WTC11 (cell line): ENCODE data around the gene DIDO1. TPM values are rescaled to one million over a fixed set of nuclear protein-coding genes. Genes with fewer than 3 reads are reported as not detected.
A peak's percentile ranks its signal among the peaks of the same experiment; 100 is the strongest.

Source experiments
- ATAC-seq: fragments of 200-7000 bp; cut with Tn5 transposase; 2 replicates; pipeline ENCODE4 v1.10.0; 2021; ENCODE audit warnings: mild to moderate bottlenecking, moderate library complexity
- CTCF ChIA-PET: fragments of 300-600 bp; sonication (Branson Sonifier 250); formaldehyde crosslinking; loops from one replicate; lab custom pipeline; 2021; ENCODE audit warnings: antibody characterized with exemption; lab: Charles Lee
- POLR2A ChIA-PET: fragments of 350-600 bp; sonication (Branson Sonifier 250); formaldehyde crosslinking; loops from one replicate; lab custom pipeline; 2021; ENCODE audit warnings: antibody characterized with exemption; lab: Charles Lee
- DNase-seq: peaks from one replicate; pipeline ENCODE4 v3.0.0; 2021; ENCODE audit warnings: low spot score
- H3K27ac Mint-ChIP-seq: 2 replicates; pipeline ENCODE4 v1.8.0; 2021; ENCODE audit warnings: mixed read lengths
- H3K27me3 Mint-ChIP-seq: 2 replicates; pipeline ENCODE4 v1.8.0; 2021; ENCODE audit warnings: low read depth, mild to moderate bottlenecking, moderate library complexity, mixed read lengths
- H3K36me3 Mint-ChIP-seq: 2 replicates; pipeline ENCODE4 v1.8.0; 2021; ENCODE audit warnings: mixed read lengths
- H3K4me1 Mint-ChIP-seq: 2 replicates; pipeline ENCODE4 v1.8.0; 2022; ENCODE audit warnings: mixed read lengths
- H3K4me3 Mint-ChIP-seq: 2 replicates; pipeline ENCODE4 v1.8.0; 2021; ENCODE audit warnings: mild to moderate bottlenecking, moderate library complexity, mixed read lengths
- H3K9me3 Mint-ChIP-seq: 2 replicates; pipeline ENCODE4 v1.8.0; 2021; ENCODE audit warnings: mixed read lengths
- ATF2 ChIP-seq: sonication (generic); formaldehyde crosslinking; IDR thresholded peaks from 2 replicates; pipeline ENCODE4 v1.8.1; 2022; ENCODE audit warnings: low read depth, missing genetic modification reagents, borderline replicate concordance
- CBFB ChIP-seq: sonication (generic); formaldehyde crosslinking; IDR thresholded peaks from 2 replicates; pipeline ENCODE4 v1.8.1; 2022; ENCODE audit warnings: mild to moderate bottlenecking, low read depth, missing genetic modification reagents
- CDX4 ChIP-seq: fragments of 250-450 bp; sonication (Bioruptor Pico); IDR thresholded peaks from 2 replicates; pipeline ENCODE4 v1.9.0; 2021; ENCODE audit warnings: moderate library complexity, mild to moderate bottlenecking, inconsistent platforms, borderline replicate concordance
- CREM ChIP-seq: sonication (generic); formaldehyde crosslinking; IDR thresholded peaks from 2 replicates; pipeline ENCODE4 v1.8.1; 2022; ENCODE audit warnings: mild to moderate bottlenecking, missing genetic modification reagents, moderate library complexity
- CTCF ChIP-seq: fragments of 200-600 bp; IDR thresholded peaks from 2 replicates; pipeline ENCODE4 v1.8.0; 2022; ENCODE audit warnings: antibody characterized with exemption
- ELF4 ChIP-seq: sonication (generic); formaldehyde crosslinking; IDR thresholded peaks from 2 replicates; pipeline ENCODE4 v1.8.1; 2022; ENCODE audit warnings: low read depth, mild to moderate bottlenecking, moderate library complexity, missing genetic modification reagents
- JAZF1 ChIP-seq: fragments of 250-450 bp; sonication (Bioruptor Pico); IDR thresholded peaks from 2 replicates; pipeline ENCODE4 v1.9.0; 2021; ENCODE audit warnings: moderate library complexity, mild to moderate bottlenecking, inconsistent platforms
- MAX ChIP-seq: sonication (generic); formaldehyde crosslinking; IDR thresholded peaks from 2 replicates; pipeline ENCODE4 v1.8.0; 2022; ENCODE audit warnings: mild to moderate bottlenecking, missing genetic modification reagents
- MYBL2 ChIP-seq: sonication (generic); formaldehyde crosslinking; IDR thresholded peaks from 2 replicates; pipeline ENCODE4 v1.8.1; 2023; ENCODE audit warnings: mild to moderate bottlenecking, moderate library complexity, missing genetic modification reagents
- NFATC4 ChIP-seq: fragments of 250-450 bp; sonication (Bioruptor Pico); IDR thresholded peaks from 2 replicates; pipeline ENCODE4 v1.9.0; 2021; ENCODE audit warnings: mild to moderate bottlenecking
- NR3C1 ChIP-seq: sonication (generic); formaldehyde crosslinking; conservative IDR thresholded peaks from 2 replicates; pipeline ENCODE4 v1.8.1; 2023; ENCODE audit warnings: low read depth, mild to moderate bottlenecking, missing genetic modification reagents
- OVOL2 ChIP-seq: fragments of 250-450 bp; sonication (Bioruptor Pico); IDR thresholded peaks from 2 replicates; pipeline ENCODE4 v1.9.0; 2021; ENCODE audit warnings: mild to moderate bottlenecking, borderline replicate concordance
- SMAD3 ChIP-seq: sonication (generic); formaldehyde crosslinking; IDR thresholded peaks from 2 replicates; pipeline ENCODE4 v1.8.0; 2022; ENCODE audit warnings: missing genetic modification reagents, mild to moderate bottlenecking, borderline replicate concordance
- TCF7 ChIP-seq: sonication (generic); formaldehyde crosslinking; IDR thresholded peaks from 2 replicates; pipeline ENCODE4 v1.8.0; 2022; ENCODE audit warnings: mild to moderate bottlenecking, low read depth, missing genetic modification reagents, moderate library complexity
- USF2 ChIP-seq: sonication (generic); formaldehyde crosslinking; IDR thresholded peaks from 2 replicates; pipeline ENCODE4 v1.8.1; 2023; ENCODE audit warnings: mild to moderate bottlenecking, missing genetic modification reagents, moderate library complexity
- ZBTB21 ChIP-seq: sonication (generic); formaldehyde crosslinking; IDR thresholded peaks from 2 replicates; pipeline ENCODE4 v1.8.1; 2023; ENCODE audit warnings: mild to moderate bottlenecking, missing genetic modification reagents, borderline replicate concordance
- ZNF121 ChIP-seq: sonication (generic); formaldehyde crosslinking; IDR thresholded peaks from 2 replicates; pipeline ENCODE4 v1.8.0; 2023; ENCODE audit warnings: missing genetic modification reagents
- ZNF219 ChIP-seq: sonication (generic); formaldehyde crosslinking; IDR thresholded peaks from 2 replicates; pipeline ENCODE4 v1.8.0; 2023; ENCODE audit warnings: missing genetic modification reagents, mild to moderate bottlenecking, borderline replicate concordance
- ZNF263 ChIP-seq: sonication (generic); formaldehyde crosslinking; IDR thresholded peaks from 2 replicates; pipeline ENCODE4 v1.8.1; 2022; ENCODE audit warnings: low read depth, mild to moderate bottlenecking, moderate library complexity, missing genetic modification reagents
- ZNF396 ChIP-seq: fragments of 250-450 bp; sonication (Bioruptor Pico); IDR thresholded peaks from 2 replicates; pipeline ENCODE4 v1.8.0; 2021; ENCODE audit warnings: mild to moderate bottlenecking, moderate library complexity, borderline replicate concordance
- ZNF671 ChIP-seq: fragments of 250-450 bp; sonication (Bioruptor Pico); IDR thresholded peaks from 2 replicates; pipeline ENCODE4 v1.8.0; 2021; ENCODE audit warnings: mild to moderate bottlenecking
- total RNA-seq: library from RNA; stranded (reverse); gene quantifications from 3 replicates; pipeline ENCODE4 v1.2.3, GENCODE V29; 2021
- TF ChIP-seq, protein P1 (sequence below): sonication (generic); formaldehyde crosslinking; conservative IDR thresholded peaks from 2 replicates; pipeline ENCODE4 v1.8.1; 2022; ENCODE audit warnings: mild to moderate bottlenecking, missing genetic modification reagents
- TF ChIP-seq, protein P2 (sequence below): sonication (generic); formaldehyde crosslinking; IDR thresholded peaks from 2 replicates; pipeline ENCODE4 v1.8.1; 2022; ENCODE audit warnings: low read depth, mild to moderate bottlenecking, moderate library complexity, missing genetic modification reagents, borderline replicate concordance
- TF ChIP-seq, protein P3 (sequence below): sonication (generic); formaldehyde crosslinking; IDR thresholded peaks from 2 replicates; pipeline ENCODE4 v1.8.1; 2023; ENCODE audit warnings: mild to moderate bottlenecking, moderate library complexity, missing genetic modification reagents

The DIDO1 gene
- total RNA-seq, 1 experiment from 2014 or later: 87.3 TPM

DNA sequence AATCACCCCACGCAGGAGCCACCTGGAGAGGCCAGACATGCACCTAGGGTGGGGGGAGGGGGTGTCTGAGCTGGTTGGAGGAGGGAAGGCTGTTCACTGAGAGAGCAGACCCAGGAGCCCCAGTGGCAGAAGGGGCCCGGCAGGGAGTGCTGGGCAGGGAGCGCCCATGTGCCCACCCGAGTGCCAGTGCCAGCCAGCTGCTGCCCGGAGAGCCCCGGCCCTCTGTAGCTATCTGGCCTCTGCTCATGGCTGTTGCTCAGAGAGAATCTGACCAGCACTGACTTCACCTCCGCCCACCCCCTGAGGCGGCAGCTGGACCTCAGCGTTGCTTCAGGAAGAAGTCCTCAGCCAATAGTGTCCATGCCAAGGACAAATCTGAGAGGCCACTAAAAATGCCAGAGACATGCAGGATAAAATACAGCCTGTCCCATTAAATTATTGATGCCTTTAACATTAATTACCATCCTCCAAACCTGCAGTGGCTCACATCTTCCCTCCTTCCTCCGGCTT is 49.0 kb upstream of the DIDO1 start (continued):
- TF ChIP-seq, protein P1, sequence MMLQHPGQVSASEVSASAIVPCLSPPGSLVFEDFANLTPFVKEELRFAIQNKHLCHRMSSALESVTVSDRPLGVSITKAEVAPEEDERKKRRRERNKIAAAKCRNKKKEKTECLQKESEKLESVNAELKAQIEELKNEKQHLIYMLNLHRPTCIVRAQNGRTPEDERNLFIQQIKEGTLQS: no peak
- no peak for TF ChIP-seq ZNF396 (CRISPR knock-in tag)
- TF ChIP-seq CREM (CRISPR knock-in tag): no peak
- TF ChIP-seq SMAD3 (CRISPR knock-in tag): no peak
- no peak for TF ChIP-seq ZNF263 (CRISPR knock-in tag)
- TF ChIP-seq JAZF1: no peak
- no peak for TF ChIP-seq ELF4 (CRISPR knock-in tag)
- TF ChIP-seq MAX (CRISPR knock-in tag): no peak
- TF ChIP-seq, protein P2, sequence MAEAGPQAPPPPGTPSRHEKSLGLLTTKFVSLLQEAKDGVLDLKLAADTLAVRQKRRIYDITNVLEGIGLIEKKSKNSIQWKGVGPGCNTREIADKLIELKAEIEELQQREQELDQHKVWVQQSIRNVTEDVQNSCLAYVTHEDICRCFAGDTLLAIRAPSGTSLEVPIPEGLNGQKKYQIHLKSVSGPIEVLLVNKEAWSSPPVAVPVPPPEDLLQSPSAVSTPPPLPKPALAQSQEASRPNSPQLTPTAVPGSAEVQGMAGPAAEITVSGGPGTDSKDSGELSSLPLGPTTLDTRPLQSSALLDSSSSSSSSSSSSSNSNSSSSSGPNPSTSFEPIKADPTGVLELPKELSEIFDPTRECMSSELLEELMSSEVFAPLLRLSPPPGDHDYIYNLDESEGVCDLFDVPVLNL (CRISPR knock-in tag): no peak
- TF ChIP-seq, all 79 proteins: peak for 0

DNA sequence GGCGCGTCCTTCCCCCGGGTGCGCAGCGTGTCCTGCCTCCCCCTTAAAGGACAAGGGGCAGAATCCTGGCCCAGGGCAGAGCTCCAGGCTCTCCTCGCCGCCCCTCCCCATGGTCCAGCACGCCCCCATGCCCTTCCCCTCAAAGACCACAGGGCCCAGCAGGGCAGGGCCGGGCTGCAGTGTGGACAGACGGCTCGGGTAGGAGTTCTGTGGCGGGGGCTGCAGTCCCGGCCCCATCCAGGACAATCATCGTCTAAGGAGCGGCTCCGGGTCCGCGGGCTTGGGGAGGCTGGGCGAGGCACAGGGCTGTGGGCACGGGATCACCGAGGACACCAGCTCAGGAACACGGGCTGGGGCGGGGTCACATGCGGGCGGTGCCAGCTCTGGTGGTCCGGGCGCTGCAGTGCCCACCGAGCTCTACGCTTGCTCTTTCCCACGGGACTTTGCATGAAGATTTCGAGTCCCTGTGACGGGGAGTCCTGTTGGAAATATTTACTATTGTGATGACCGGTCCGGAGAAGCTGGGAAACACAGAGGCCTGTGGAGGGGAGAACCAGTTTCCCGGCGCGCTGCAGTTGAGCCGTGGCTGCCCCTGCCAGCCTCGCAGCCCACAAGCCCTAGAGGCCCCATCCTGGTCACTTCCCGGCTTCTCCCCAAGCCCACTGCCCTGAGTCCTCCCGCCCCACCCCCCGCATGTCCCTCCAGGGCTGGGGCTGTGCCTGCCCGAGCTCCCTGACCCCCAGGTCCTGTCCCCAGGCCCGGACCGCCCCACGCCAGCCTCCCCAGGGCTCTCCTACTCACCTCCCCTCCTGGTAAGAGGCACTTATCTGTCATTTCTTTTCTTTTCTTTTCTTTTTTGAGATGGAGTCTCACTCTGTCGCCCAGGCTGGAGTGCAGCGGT is 46.8 kb upstream of the DIDO1 start:
- no peak for DNase-seq
- Mint-ChIP-seq H3K36me3 (no peaks in the 10 kb centered on the region), H3K9me3 (no peaks in the 10 kb centered on the region), H3K27me3 (peaks cover 49% of the 10 kb centered on the region), H3K4me1 (peaks cover 30% of the 10 kb centered on the region), H3K27ac (no peak overlapping the region), H3K4me3 (peak overlapping the region; percentile 64)
- no peak; the same call in 1 of the 2 replicates for ATAC-seq
- POLR2A ChIA-PET: interaction anchor here (0.8 kb wide), 1 partner anchor 38 kb away, joined by 3 read pairs; no protein-coding TSS in a partner anchor
- CTCF ChIA-PET: interaction anchor here (0.5 to 1.8 kb wide), 40 partner anchors 9 to 408 kb away, joined by 3 to 24 read pairs (median 4); partner anchors contain the start of gene GID8
- no peak for TF ChIP-seq MYBL2
- no peak for TF ChIP-seq ZNF671 (CRISPR knock-in tag)
- TF ChIP-seq NFATC4 (CRISPR knock-in tag): no peak
- no peak for TF ChIP-seq ATF2 (CRISPR knock-in tag)
- no peak for TF ChIP-seq TCF7 (CRISPR knock-in tag)
- TF ChIP-seq CTCF: no peak
- TF ChIP-seq OVOL2 (CRISPR knock-in tag): no peak
- no peak for TF ChIP-seq CBFB (CRISPR knock-in tag)
- no peak for TF ChIP-seq ZNF219 (CRISPR knock-in tag)
- TF ChIP-seq, protein P3, sequence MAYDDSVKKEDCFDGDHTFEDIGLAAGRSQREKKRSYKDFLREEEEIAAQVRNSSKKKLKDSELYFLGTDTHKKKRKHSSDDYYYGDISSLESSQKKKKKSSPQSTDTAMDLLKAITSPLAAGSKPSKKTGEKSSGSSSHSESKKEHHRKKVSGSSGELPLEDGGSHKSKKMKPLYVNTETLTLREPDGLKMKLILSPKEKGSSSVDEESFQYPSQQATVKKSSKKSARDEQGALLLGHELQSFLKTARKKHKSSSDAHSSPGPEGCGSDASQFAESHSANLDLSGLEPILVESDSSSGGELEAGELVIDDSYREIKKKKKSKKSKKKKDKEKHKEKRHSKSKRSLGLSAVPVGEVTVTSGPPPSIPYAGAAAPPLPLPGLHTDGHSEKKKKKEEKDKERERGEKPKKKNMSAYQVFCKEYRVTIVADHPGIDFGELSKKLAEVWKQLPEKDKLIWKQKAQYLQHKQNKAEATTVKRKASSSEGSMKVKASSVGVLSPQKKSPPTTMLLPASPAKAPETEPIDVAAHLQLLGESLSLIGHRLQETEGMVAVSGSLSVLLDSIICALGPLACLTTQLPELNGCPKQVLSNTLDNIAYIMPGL: 0 out of 2 replicates have a peak, but pooled peaks have one; percentile 34
- TF ChIP-seq ZNF121 (CRISPR knock-in tag): peak; percentile 27; the same call in 1 of the 2 replicates
- 0 out of 2 replicates have a peak, but pooled peaks have one; percentile 10 for TF ChIP-seq USF2 (CRISPR knock-in tag)
- 0 out of 2 replicates have a peak, but pooled peaks have one; percentile 15 for TF ChIP-seq ZBTB21
- TF ChIP-seq NR3C1 (CRISPR knock-in tag): 0 out of 2 replicates have a peak, but pooled peaks have one; percentile 24
- TF ChIP-seq CDX4 (CRISPR knock-in tag): no peak
